A375 (cell line): ENCODE data around the gene WDR48. TPM values are rescaled to one million over a fixed set of nuclear protein-coding genes. Genes with fewer than 3 reads are reported as not detected.

Experiments used
- small RNA-seq: library from RNA; depleted of rRNA; stranded (forward); fragments of <200 nt; gene quantifications from one replicate; pipeline ENCODE3, GENCODE V24; 2014
- total RNA-seq: library from RNA; depleted of rRNA; stranded (reverse); fragments of >200 nt; shearing (Covaris generic); gene quantifications from 2 replicates; pipeline ENCODE4 v1.2.3, GENCODE V29; 2014; rRNA removed

Gene WDR48
- 28.4 and 28.7 TPM in 2 replicates for total RNA-seq

GRCh38 chr3:39051649-39052561 lies at the start of gene WDR48, which contains the start of gene SCN11A:
TSS of gene WDR48 (plus strand) at chr3:39052016. CDS start at chr3:39052026, 10 bp downstream.
TSS of gene SCN11A (minus strand) at chr3:39051944. CDS start at chr3:38950362, 101,582 bp downstream.

GRCh38 chr3:39107388-39108199 lies 55.8 kb downstream of the WDR48 start, which contains the start of the genes GORASP1 and TTC21A:
TSS of gene GORASP1 (minus strand) at chr3:39107627. CDS start at chr3:39107541, 86 bp downstream.
TSS of gene TTC21A (plus strand) at chr3:39107680. CDS start at chr3:39107838, 158 bp downstream.

Small RNA genes lying within 50 kb of the gene (small RNA-seq; reads per million reads assigned to genes)
- gene RNU6-1227P, result not detected

Other genes with a start within 250 kb of the WDR48 start
- not detected in 2 replicates for gene SCN10A, start 235.8 kb upstream of the WDR48 start, total RNA-seq
- gene SCN11A, start 72 bp upstream of the WDR48 start, total RNA-seq, result not detected in 2 replicates
- gene GORASP1, start 55.6 kb downstream of the WDR48 start, total RNA-seq, result 33.9 and 44.1 TPM in 2 replicates
- gene TTC21A, start 55.7 kb downstream of the WDR48 start, total RNA-seq, result 2.6 and 3.9 TPM in 2 replicates
- 51.4 and 61.8 TPM in 2 replicates for gene CSRNP1, start 101.6 kb downstream of the WDR48 start, total RNA-seq
- not detected in 2 replicates for gene XIRP1, start 140.6 kb downstream of the WDR48 start, total RNA-seq
- not detected in 2 replicates for gene CX3CR1, start 228.0 kb downstream of the WDR48 start, total RNA-seq